Measurements from ENCODE around the gene HEATR5A.

Gene HEATR5A

GRCh38 chr14:31402764-31403439 is 17.4 kb downstream of the HEATR5A start:
- Histone ChIP-seq H3K27me3 (ENCODE audit: control insufficient read depth in 1 of 2, insufficient read depth in 2 of 2, low read length in 2 of 2) (no peaks in the 10 kb centered on the region), H3K4me1 (ENCODE audit: insufficient read depth, low read length) (no peaks in the 10 kb centered on the region), H3K36me3 (ENCODE audit: insufficient read depth, low read length) (peaks cover 12% of the 10 kb centered on the region), H3K9me3 (ENCODE audit: low read length) (no peaks in the 10 kb centered on the region), H3K9ac (ENCODE audit: low read length) (no peak overlapping the region), H3K4me3 (ENCODE audit: low read depth in 1 of 2, low read length in 2 of 2) (no peak overlapping the region), H3K27ac (ENCODE audit: low read depth, low read length) (no peak overlapping the region)

DNA sequence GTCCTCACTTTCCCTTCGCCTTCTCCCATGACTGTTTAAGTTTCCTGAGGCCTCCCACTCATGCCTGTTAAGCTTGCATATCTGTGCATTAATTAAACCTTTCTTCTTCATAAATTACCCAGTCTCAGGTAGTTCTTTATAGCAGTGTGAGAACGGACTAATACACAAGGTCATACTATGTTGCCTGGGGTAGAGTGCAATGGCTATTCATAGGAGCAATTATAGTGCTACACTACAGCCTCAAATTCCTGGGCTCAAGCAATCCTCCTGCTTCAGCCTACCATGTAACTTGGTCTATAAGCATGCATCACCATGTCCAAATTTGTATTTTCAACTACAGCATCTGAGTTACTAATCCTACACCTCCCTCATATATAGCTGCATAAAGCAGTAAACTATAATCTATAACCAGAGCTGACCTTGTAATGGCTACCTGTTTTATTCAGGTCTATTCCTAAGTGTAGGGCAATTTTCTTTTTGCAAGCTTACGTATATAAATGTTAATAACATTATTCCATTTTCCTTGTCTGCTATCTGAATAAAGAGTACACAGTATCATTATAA is 18.9 kb downstream of the HEATR5A start:
- Histone ChIP-seq H3K4me1 (ENCODE audit: insufficient read depth, low read length) (no peaks in the 10 kb centered on the region), H3K9ac (ENCODE audit: low read length) (no peak overlapping the region), H3K4me3 (ENCODE audit: low read depth in 1 of 2, low read length in 2 of 2) (no peak overlapping the region), H3K36me3 (ENCODE audit: insufficient read depth, low read length) (peaks cover 12% of the 10 kb centered on the region), H3K27ac (ENCODE audit: low read depth, low read length) (no peak overlapping the region), H3K9me3 (ENCODE audit: low read length) (no peaks in the 10 kb centered on the region), H3K27me3 (ENCODE audit: control insufficient read depth in 1 of 2, insufficient read depth in 2 of 2, low read length in 2 of 2) (no peaks in the 10 kb centered on the region)

- no peaks in the 10 kb centered on the region for H3K27me3 ChIP-seq (ENCODE audit: control insufficient read depth in 1 of 2, insufficient read depth in 2 of 2, low read length in 2 of 2)
- no peaks in the 10 kb centered on the region for H3K4me1 ChIP-seq (ENCODE audit: insufficient read depth, low read length)
- peaks cover 12% of the 10 kb centered on the region for H3K36me3 ChIP-seq (ENCODE audit: insufficient read depth, low read length)
- H3K9ac ChIP-seq (ENCODE audit: low read length), result no peak overlapping the region
- no peak overlapping the region for H3K4me3 ChIP-seq (ENCODE audit: low read depth in 1 of 2, low read length in 2 of 2)
- H3K9me3 ChIP-seq (ENCODE audit: low read length), result no peaks in the 10 kb centered on the region
- no peak overlapping the region for H3K27ac ChIP-seq (ENCODE audit: low read depth, low read length)
These were observed 20.2 kb downstream of the HEATR5A start for GRCh38 chr14:31400031-31400638.

DNA sequence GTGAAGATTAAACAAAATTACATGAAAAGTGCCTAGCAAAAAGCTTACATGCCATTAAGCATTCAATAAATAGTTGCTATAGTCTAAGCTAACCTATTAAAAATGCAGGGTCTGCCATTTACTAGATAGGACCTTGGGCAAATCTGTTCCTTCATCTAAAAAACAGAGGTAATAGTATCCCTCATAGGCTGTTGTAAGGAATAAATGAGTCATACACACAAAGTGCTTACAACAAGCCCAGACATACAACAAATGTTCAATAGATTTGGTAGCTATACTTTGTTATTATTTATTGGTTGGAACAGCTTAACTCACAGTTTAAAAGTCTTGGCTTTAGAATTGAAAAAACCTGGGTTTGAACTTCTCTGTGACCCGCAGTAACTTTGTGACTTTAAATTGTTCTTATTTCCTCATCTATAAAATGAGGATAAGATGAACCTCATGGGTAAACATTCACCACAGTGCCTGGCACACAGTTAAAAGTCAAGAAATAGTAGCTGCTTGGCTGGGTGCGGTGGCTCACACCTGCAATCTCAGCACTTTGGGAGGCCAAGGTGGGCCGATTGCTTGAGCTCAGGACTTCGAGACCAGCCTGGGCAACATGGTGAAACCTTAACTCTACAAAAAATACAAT is 24.7 kb downstream of the HEATR5A start:
- no peak overlapping the region for H3K9ac ChIP-seq (ENCODE audit: low read length)
- no peak overlapping the region for H3K27ac ChIP-seq (ENCODE audit: low read depth, low read length)
- H3K9me3 ChIP-seq (ENCODE audit: low read length), result no peaks in the 10 kb centered on the region
- H3K36me3 ChIP-seq (ENCODE audit: insufficient read depth, low read length), result peaks cover 21% of the 10 kb centered on the region
- no peak overlapping the region for H3K4me3 ChIP-seq (ENCODE audit: low read depth in 1 of 2, low read length in 2 of 2)
- H3K4me1 ChIP-seq (ENCODE audit: insufficient read depth, low read length), result no peaks in the 10 kb centered on the region
- H3K27me3 ChIP-seq (ENCODE audit: control insufficient read depth in 1 of 2, insufficient read depth in 2 of 2, low read length in 2 of 2), result no peaks in the 10 kb centered on the region

- Histone ChIP-seq H3K9ac (ENCODE audit: low read length) (no peak overlapping the region), H3K4me3 (ENCODE audit: low read depth in 1 of 2, low read length in 2 of 2) (no peak overlapping the region), H3K36me3 (ENCODE audit: insufficient read depth, low read length) (peaks cover 19% of the 10 kb centered on the region), H3K4me1 (ENCODE audit: insufficient read depth, low read length) (no peaks in the 10 kb centered on the region), H3K9me3 (ENCODE audit: low read length) (no peaks in the 10 kb centered on the region), H3K27ac (ENCODE audit: low read depth, low read length) (no peak overlapping the region), H3K27me3 (ENCODE audit: control insufficient read depth in 1 of 2, insufficient read depth in 2 of 2, low read length in 2 of 2) (no peaks in the 10 kb centered on the region)
These were observed 25.2 kb downstream of the HEATR5A start for GRCh38 chr14:31395119-31395518.

GRCh38 chr14:31391977-31392503 is 28.3 kb downstream of the HEATR5A start:
- Histone ChIP-seq H3K27ac (ENCODE audit: low read depth, low read length) (no peak overlapping the region), H3K4me3 (ENCODE audit: low read depth in 1 of 2, low read length in 2 of 2) (no peak overlapping the region), H3K27me3 (ENCODE audit: control insufficient read depth in 1 of 2, insufficient read depth in 2 of 2, low read length in 2 of 2) (no peaks in the 10 kb centered on the region), H3K9ac (ENCODE audit: low read length) (no peak overlapping the region), H3K9me3 (ENCODE audit: low read length) (no peaks in the 10 kb centered on the region), H3K36me3 (ENCODE audit: insufficient read depth, low read length) (peaks cover 9% of the 10 kb centered on the region), H3K4me1 (ENCODE audit: insufficient read depth, low read length) (peaks cover 16% of the 10 kb centered on the region)

- Histone ChIP-seq H3K36me3 (ENCODE audit: insufficient read depth, low read length) (peaks cover 9% of the 10 kb centered on the region), H3K4me1 (ENCODE audit: insufficient read depth, low read length) (peaks cover 16% of the 10 kb centered on the region), H3K9ac (ENCODE audit: low read length) (no peak overlapping the region), H3K9me3 (ENCODE audit: low read length) (no peaks in the 10 kb centered on the region), H3K27me3 (ENCODE audit: control insufficient read depth in 1 of 2, insufficient read depth in 2 of 2, low read length in 2 of 2) (no peaks in the 10 kb centered on the region), H3K4me3 (ENCODE audit: low read depth in 1 of 2, low read length in 2 of 2) (no peak overlapping the region), H3K27ac (ENCODE audit: low read depth, low read length) (no peak overlapping the region)
These were observed 28.9 kb downstream of the HEATR5A start for GRCh38 chr14:31391473-31391872.

GRCh38 chr14:31389946-31390345 is 30.4 kb downstream of the HEATR5A start:
- peaks cover 16% of the 10 kb centered on the region for H3K4me1 ChIP-seq (ENCODE audit: insufficient read depth, low read length)
- H3K9ac ChIP-seq (ENCODE audit: low read length), result no peak overlapping the region
- no peaks in the 10 kb centered on the region for H3K9me3 ChIP-seq (ENCODE audit: low read length)
- peaks cover 15% of the 10 kb centered on the region for H3K36me3 ChIP-seq (ENCODE audit: insufficient read depth, low read length)
- H3K4me3 ChIP-seq (ENCODE audit: low read depth in 1 of 2, low read length in 2 of 2), result no peak overlapping the region
- H3K27me3 ChIP-seq (ENCODE audit: control insufficient read depth in 1 of 2, insufficient read depth in 2 of 2, low read length in 2 of 2), result no peaks in the 10 kb centered on the region
- H3K27ac ChIP-seq (ENCODE audit: low read depth, low read length), result no peak overlapping the region

GRCh38 chr14:31388687-31389413 is 31.5 kb downstream of the HEATR5A start:
- H3K4me1 ChIP-seq (ENCODE audit: insufficient read depth, low read length), result peaks cover 16% of the 10 kb centered on the region
- no peak overlapping the region for H3K27ac ChIP-seq (ENCODE audit: low read depth, low read length)
- H3K9me3 ChIP-seq (ENCODE audit: low read length), result no peaks in the 10 kb centered on the region
- H3K27me3 ChIP-seq (ENCODE audit: control insufficient read depth in 1 of 2, insufficient read depth in 2 of 2, low read length in 2 of 2), result no peaks in the 10 kb centered on the region
- no peak overlapping the region for H3K4me3 ChIP-seq (ENCODE audit: low read depth in 1 of 2, low read length in 2 of 2)
- H3K9ac ChIP-seq (ENCODE audit: low read length), result no peak overlapping the region
- H3K36me3 ChIP-seq (ENCODE audit: insufficient read depth, low read length), result peaks cover 14% of the 10 kb centered on the region

DNA sequence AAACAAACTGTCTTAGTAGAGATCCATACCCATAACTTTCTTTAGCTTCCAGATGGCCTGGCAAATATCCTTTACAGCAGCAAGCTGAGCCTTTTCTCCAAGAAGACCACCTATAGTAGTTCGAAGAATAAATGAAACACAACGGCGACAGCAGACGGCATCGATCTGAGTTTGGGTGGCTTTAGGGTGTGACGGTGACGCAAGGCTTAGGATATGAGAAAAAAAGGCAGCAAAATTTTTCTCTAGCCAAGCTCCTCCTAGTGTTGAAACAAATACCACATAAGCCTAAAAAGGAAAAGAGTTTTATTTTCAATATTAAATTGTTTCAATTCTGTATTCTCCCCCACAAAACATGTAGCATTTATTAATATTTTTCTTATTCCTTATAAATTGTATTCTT is 33.3 kb downstream of the HEATR5A start:
- H3K9me3 ChIP-seq (ENCODE audit: low read length), result no peaks in the 10 kb centered on the region
- no peaks in the 10 kb centered on the region for H3K27me3 ChIP-seq (ENCODE audit: control insufficient read depth in 1 of 2, insufficient read depth in 2 of 2, low read length in 2 of 2)
- no peak overlapping the region for H3K4me3 ChIP-seq (ENCODE audit: low read depth in 1 of 2, low read length in 2 of 2)
- peaks cover 6% of the 10 kb centered on the region for H3K36me3 ChIP-seq (ENCODE audit: insufficient read depth, low read length)
- H3K4me1 ChIP-seq (ENCODE audit: insufficient read depth, low read length), result peaks cover 16% of the 10 kb centered on the region
- H3K9ac ChIP-seq (ENCODE audit: low read length), result no peak overlapping the region
- H3K27ac ChIP-seq (ENCODE audit: low read depth, low read length), result no peak overlapping the region

- Histone ChIP-seq H3K27ac (ENCODE audit: low read depth, low read length) (no peak overlapping the region), H3K4me1 (ENCODE audit: insufficient read depth, low read length) (peaks cover 16% of the 10 kb centered on the region), H3K9me3 (ENCODE audit: low read length) (no peaks in the 10 kb centered on the region), H3K4me3 (ENCODE audit: low read depth in 1 of 2, low read length in 2 of 2) (no peak overlapping the region), H3K27me3 (ENCODE audit: control insufficient read depth in 1 of 2, insufficient read depth in 2 of 2, low read length in 2 of 2) (no peaks in the 10 kb centered on the region), H3K36me3 (ENCODE audit: insufficient read depth, low read length) (peaks cover 11% of the 10 kb centered on the region), H3K9ac (ENCODE audit: low read length) (no peak overlapping the region)
These were observed 34.1 kb downstream of the HEATR5A start for GRCh38 chr14:31386271-31386670.
